LNCaP clone FGC (cell line): Measurements from ENCODE around the gene BEST3.

Experiments
- DNase-seq: peaks from one replicate; pipeline ENCODE4 v3.0.0-alpha.2; 2011; ENCODE audit warnings: low read depth
- H3K4me3 ChIP-seq: 2 replicates; pipeline ENCODE4 v1.5.1; 2011; ENCODE audit warnings: mild to moderate bottlenecking, low read depth, low read length, control low read depth
- TF ChIP-seq, protein P1 (sequence below): IDR thresholded peaks from 2 replicates; pipeline ENCODE4 v1.5.1; 2012; ENCODE audit warnings: mild to moderate bottlenecking; ENCODE audit not compliant: control insufficient read depth, insufficient read depth; ENCODE audit errors: extremely low read depth

The BEST3 gene

DNA sequence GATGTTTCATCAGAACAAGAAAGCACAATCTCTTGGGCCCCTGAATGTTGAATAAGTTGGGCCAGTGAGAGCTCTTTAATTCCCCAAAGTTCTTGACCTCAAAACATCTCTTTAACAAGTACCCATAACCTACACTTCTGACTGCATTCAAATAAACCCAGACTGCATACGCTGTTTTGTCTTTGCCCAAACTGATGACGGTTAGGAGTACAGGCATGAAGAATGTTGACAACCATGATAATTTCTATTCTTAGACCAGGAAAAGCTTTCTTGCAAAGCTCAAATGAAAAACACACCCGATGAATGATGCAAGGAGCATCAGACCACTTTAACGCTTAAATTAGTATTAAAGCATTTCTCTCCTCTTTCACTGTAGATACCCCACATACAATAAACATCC lies 27.8 kb upstream of the BEST3 start:
- DNase-seq = no peak
- no peak overlapping the region for H3K4me3 ChIP-seq

DNA sequence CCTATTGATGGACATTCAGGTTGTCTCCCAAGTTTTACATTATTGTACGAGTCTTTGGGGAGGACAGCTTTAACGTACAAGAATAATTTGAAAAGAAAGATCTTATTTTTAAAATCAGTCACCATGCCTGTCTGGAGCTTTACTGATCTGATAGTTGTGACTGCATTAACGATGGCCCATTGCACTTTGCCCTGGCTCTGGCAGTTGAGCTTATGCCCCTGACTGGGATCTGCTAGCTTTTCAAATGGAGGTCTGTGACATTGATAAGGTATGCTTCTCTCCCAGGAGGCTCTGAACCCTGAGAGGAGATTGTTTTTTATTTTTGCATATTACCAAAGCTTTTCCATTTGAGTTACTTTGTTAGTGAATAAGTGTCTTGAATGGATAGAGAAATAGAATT lies 21.6 kb upstream of the BEST3 start:
- no peak for DNase-seq
- TF ChIP-seq, protein P1, sequence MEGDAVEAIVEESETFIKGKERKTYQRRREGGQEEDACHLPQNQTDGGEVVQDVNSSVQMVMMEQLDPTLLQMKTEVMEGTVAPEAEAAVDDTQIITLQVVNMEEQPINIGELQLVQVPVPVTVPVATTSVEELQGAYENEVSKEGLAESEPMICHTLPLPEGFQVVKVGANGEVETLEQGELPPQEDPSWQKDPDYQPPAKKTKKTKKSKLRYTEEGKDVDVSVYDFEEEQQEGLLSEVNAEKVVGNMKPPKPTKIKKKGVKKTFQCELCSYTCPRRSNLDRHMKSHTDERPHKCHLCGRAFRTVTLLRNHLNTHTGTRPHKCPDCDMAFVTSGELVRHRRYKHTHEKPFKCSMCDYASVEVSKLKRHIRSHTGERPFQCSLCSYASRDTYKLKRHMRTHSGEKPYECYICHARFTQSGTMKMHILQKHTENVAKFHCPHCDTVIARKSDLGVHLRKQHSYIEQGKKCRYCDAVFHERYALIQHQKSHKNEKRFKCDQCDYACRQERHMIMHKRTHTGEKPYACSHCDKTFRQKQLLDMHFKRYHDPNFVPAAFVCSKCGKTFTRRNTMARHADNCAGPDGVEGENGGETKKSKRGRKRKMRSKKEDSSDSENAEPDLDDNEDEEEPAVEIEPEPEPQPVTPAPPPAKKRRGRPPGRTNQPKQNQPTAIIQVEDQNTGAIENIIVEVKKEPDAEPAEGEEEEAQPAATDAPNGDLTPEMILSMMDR = no peak

More for the DNA sequence above, 27.8 kb upstream of the BEST3 start:
- TF ChIP-seq, protein P1 = no peak

DNA sequence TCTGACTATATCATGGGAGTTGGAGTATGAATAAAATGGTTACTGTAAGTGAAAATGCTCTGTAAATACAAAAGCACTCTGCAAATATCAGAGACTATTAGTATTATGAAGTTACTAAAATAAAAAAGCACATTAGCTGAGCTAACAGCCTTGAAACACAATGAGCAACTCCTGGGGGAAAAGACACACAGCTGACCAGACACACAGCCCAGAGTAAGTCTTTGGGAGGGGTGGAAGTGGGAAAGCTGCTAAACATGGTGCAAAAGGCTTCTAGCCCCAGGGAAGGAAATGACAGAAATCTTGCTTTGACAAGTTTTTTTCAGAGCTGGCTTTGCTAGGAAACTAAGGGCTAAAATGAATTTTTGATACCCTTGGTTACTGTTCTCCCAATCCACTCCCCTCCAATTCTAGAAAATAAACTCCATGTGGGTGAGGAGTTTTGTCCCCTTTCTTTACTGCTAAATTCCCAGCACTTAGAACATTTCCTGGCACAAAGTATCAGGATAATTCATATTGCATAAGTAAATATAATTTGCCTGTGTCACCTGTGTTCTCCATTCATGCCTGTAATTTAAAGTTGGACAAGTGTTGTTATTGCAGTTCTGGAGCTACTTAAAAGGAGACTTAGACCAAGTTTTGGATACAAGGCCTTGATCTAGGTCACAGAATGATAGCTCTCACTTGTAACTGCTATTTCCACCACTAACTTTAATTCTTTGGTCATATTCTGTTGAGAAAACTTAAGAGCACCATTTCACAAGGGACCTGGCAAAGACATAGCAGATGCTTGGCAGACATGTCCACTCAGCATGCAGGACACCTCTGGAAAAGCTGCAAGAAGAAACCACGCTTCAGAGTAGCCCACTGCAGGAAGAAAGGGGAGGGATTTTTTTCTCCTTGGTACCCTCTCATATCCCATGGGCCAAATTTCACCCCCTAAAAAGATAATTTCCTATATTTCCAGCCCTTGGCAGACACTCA lies 20.5 kb upstream of the BEST3 start:
- no peak overlapping the region for H3K4me3 ChIP-seq
- no peak for DNase-seq
- TF ChIP-seq, protein P1 = no peak

More for the DNA sequence above, 21.6 kb upstream of the BEST3 start:
- no peak overlapping the region for H3K4me3 ChIP-seq

DNA sequence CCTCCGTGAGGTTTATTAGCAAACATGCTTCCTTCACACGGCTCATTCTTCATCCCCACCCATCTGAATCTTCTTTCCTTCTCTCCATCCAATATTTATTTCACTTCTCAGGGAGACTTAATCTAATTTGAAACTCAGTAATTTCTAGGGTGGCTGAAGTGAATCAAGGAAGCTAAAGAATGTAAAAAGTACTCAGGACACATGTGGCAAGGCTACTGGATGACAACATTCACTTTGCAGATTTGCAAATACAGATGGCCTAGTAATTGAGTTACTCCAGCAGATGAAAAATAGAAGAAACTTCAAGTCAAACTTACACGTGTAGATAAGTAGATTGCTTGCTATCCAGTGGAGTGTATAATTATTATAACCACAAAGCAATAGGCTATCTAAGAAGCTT lies 15.4 kb upstream of the BEST3 start:
- H3K4me3 ChIP-seq = no peak overlapping the region
- no peak for DNase-seq
- TF ChIP-seq, protein P1 = no peak

DNA sequence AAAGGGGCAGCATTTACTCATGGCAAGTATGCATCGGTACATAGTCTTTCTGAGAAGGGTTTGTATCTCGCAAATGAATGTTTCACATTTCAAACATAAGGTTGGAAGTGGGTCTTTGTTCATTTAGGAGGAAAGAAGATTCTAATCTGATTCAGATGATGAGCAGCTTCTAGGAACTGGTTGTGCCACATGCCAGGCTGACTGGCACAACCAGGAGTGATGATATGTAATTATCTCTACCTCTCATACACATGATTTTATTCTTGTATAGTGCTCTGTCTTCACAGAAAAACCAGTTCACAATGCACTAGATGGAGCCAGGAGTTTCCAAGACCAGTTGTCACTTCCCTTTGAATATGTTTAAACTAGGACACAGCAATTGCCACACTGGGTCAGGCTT lies 13.7 kb upstream of the BEST3 start:
- no peak for DNase-seq
- TF ChIP-seq, protein P1 = no peak
- no peak overlapping the region for H3K4me3 ChIP-seq

DNA sequence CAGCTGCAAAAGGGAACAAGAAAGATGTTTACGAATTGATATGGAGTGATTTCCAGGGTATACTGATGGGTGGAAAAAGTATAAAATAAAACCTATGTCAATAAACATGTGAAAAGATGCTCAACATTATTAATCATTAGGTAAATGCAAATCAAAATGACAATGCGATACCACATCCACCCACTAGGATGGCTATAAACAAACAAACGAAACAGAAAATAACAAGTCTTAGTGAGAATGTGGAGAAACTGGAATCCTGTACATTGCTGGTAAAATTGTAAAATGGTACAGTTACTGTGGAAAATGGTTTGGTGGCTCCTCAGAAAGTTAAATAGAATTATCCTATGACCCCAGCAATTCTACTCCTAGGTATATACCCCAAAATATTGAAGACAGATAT lies 9.5 kb upstream of the BEST3 start:
- H3K4me3 ChIP-seq = no peak overlapping the region
- TF ChIP-seq, protein P1 = no peak
- DNase-seq = no peak
